GM23248 (cell line): ENCODE results near the gene CATSPER1.

ENCODE experiments used
- EZH2 ChIP-seq: fragments of 200-600 bp; sonication (generic); IDR thresholded peaks from 2 replicates; pipeline ENCODE4 v1.6.1; 2018; ENCODE audit warnings: antibody characterized with exemption, mild to moderate bottlenecking; ENCODE audit not compliant: insufficient read depth, poor library complexity, severe bottlenecking
- EZH2phosphoT487 ChIP-seq: fragments of 200-600 bp; sonication (generic); IDR thresholded peaks from 2 replicates; pipeline ENCODE4 v1.6.1; 2018; ENCODE audit warnings: antibody characterized with exemption, moderate library complexity, mild to moderate bottlenecking, low read depth; ENCODE audit not compliant: insufficient read depth

DNA sequence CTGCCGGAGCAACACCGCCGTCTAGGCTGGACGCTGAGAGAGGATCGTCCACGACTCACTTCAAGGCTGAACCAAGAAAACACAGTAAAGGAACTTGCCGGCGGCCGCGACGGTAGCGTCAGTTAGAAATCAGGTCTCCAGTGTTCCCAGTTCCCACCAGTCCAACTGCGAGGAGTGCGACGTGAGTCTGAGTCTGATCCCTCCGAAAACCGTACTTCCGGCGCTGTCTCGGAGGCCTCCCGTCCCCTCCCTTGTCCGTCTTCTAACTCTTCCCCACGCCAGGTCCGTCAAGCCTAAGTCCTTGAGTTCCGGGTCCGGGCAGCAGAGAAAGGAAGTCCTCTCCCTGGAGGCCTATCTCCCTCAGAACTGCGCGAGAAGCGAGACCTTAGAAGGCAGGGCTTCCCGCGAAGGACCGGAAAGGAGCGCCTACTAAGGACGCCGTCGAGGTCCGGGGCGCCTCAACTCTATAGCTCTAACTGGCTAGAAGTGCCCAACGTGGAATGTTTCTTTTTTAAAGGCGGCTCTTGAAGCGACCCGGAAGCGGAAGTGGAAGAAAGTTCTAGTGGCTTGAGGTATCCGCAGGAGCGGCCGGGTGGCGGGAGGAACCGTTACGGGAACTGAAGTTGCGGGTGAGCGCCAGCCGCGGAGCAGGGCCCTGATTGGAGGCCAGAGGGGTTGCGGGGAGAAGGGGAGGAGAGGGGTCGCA lies 24.2 kb downstream of the CATSPER1 start, which contains the start of the genes BANF1 and EIF1AD:
- TF ChIP-seq EZH2phosphoT487 (no peak), EZH2 (no peak)
